Naive thymus-derived CD4-positive, alpha-beta T cell (primary cell): Measurements from ENCODE around the gene TIE1. TPM values are rescaled to one million over a fixed set of nuclear protein-coding genes. Genes with fewer than 3 reads are reported as not detected.

ENCODE experiments used
- ATAC-seq: fragments of 150-1000 bp; cut with Tn5 transposase; 2 replicates; pipeline ENCODE4 v1.10.0; 2021; ENCODE audit warnings: mild to moderate bottlenecking, moderate library complexity
- CTCF ChIA-PET: fragments of 350-600 bp; sonication (Branson Sonifier 250); formaldehyde crosslinking; loops from one replicate; lab custom pipeline; 2021; ENCODE audit warnings: antibody characterized with exemption; lab: Charles Lee
- POLR2A ChIA-PET: fragments of 350-600 bp; sonication (Branson Sonifier 250); formaldehyde crosslinking; loops from one replicate; lab custom pipeline; 2021; ENCODE audit warnings: antibody characterized with exemption, inconsistent platforms; lab: Charles Lee
- DNase-seq, 9 donors: peaks; one replicate each; pipeline versions ENCODE4 v3.0.0 to v3.0.0-alpha.2; 2020 to 2022; ENCODE audit warnings: mixed read lengths in 1 of 9
- H3K27ac ChIP-seq: one replicate; pipeline ENCODE4 v1.7.0; 2013; ENCODE audit warnings: mild to moderate bottlenecking, low read depth, low read length, moderate library complexity
- H3K27me3 ChIP-seq, 2 donors: one replicate each; pipeline ENCODE4 v1.7.0; 2013; ENCODE audit warnings: low read length in 2 of 2, mild to moderate bottlenecking in 2 of 2, moderate library complexity in 2 of 2; ENCODE audit not compliant: control insufficient read depth in 2 of 2, insufficient read depth in 2 of 2
- H3K36me3 ChIP-seq, 3 experiments: 1 replicate in 2 of 3; 2 replicates in 1 of 3; pipeline ENCODE4 v1.7.0; 2013; ENCODE audit warnings: low read length in 3 of 3, mild to moderate bottlenecking in 3 of 3, moderate library complexity in 1 of 3; ENCODE audit not compliant: insufficient read depth in 3 of 3, control insufficient read depth in 2 of 3
- H3K4me1 ChIP-seq, 2 donors: one replicate each; pipeline ENCODE4 v1.7.0; 2013; ENCODE audit warnings: low read length in 2 of 2, mild to moderate bottlenecking in 2 of 2, moderate library complexity in 1 of 2; ENCODE audit not compliant: control insufficient read depth in 2 of 2, insufficient read depth in 2 of 2
- H3K4me3 ChIP-seq: 2 replicates; pipeline ENCODE4 v1.7.0; 2013; ENCODE audit warnings: mild to moderate bottlenecking, low read length
- H3K9me3 ChIP-seq, 3 experiments: 1 replicate in 2 of 3; 2 replicates in 1 of 3; pipeline ENCODE4 v1.7.0; 2013; ENCODE audit warnings: low read length in 3 of 3; ENCODE audit not compliant: control insufficient read depth in 2 of 3
- H3K27ac Mint-ChIP-seq, 9 donors: one replicate each; pipeline ENCODE4 v1.8.0; 2020 to 2022; ENCODE audit warnings: mixed read lengths in 9 of 9, mild to moderate bottlenecking in 8 of 9, moderate library complexity in 5 of 9, inconsistent platforms in 2 of 9
- H3K27me3 Mint-ChIP-seq, 5 donors: one replicate each; pipeline ENCODE4 v1.8.0; 2021 to 2022; ENCODE audit warnings: mixed read lengths in 5 of 5, mild to moderate bottlenecking in 1 of 5
- H3K36me3 Mint-ChIP-seq, 5 donors: one replicate each; pipeline ENCODE4 v1.8.0; 2020 to 2022; ENCODE audit warnings: mixed read lengths in 5 of 5, mild to moderate bottlenecking in 3 of 5, inconsistent platforms in 1 of 5
- H3K4me1 Mint-ChIP-seq, 7 donors: one replicate each; pipeline ENCODE4 v1.8.0; 2020 to 2022; ENCODE audit warnings: mixed read lengths in 7 of 7, mild to moderate bottlenecking in 3 of 7, inconsistent platforms in 1 of 7
- H3K4me3 Mint-ChIP-seq, 10 donors: one replicate each; pipeline ENCODE4 v1.8.0; 2020 to 2022; ENCODE audit warnings: mild to moderate bottlenecking in 10 of 10, mixed read lengths in 10 of 10, moderate library complexity in 6 of 10, inconsistent platforms in 2 of 10
- H3K9me3 Mint-ChIP-seq, 11 donors: one replicate each; pipeline ENCODE4 v1.8.0; 2020 to 2022; ENCODE audit warnings: mixed read lengths in 11 of 11, mild to moderate bottlenecking in 4 of 11, inconsistent platforms in 1 of 11, moderate library complexity in 1 of 11
- intact Hi-C, 2 donors: fragments of 100-400 bp; cut with micrococcal nuclease; formaldehyde crosslinking; loops; one replicate each; pipeline ENCODE4 v1.15.1; 2023
- polyA plus RNA-seq, 2 donors: library from polyadenylated mRNA; unstranded; fragments of 300-500 nt; fragmentation: Illumina TruSeq; gene quantifications; one replicate each; pipeline ENCODE4 v1.2.3, GENCODE V29; 2021
- total RNA-seq, 6 experiments: library from RNA in 5 of 6; stranded (reverse) in 5 of 6; gene quantifications; 1 replicate in 5 of 6; 2 replicates in 1 of 6; pipeline ENCODE4 v1.2.3 and lab custom pipeline; 2021 to 2026

TIE1 gene
- total and polyA plus RNA-seq, 7 experiments from 2014 or later, result 0.19 to 1.9 TPM; not detected in 5

DNA sequence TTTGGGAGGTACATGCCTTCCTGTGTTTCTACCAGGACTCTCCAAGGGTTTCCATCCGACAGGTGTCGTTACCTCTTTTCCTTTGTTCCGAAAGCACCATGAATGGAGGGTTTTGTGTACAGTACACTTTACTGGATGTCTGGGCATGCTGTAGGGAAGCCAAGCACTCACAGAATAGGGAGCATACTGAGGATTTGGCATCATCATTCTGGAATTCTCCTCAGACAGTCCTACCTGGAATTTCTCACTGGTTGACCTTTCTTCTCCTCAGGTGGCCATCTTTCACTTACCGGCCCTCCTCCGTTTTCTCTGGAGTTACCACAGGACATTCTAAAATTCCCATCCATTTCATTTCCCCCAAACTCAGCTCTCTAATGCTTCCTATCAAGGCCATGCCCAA, 30.9 kb downstream of the TIE1 start:
- intact Hi-C loops, result no loop called here
- DNase-seq (no peak), ATAC-seq (no peak)
- Mint-ChIP-seq H3K9me3 (peaks cover 0 to 16% (median 5%) of the 10 kb centered on the region in 11 donors), H3K4me1 (peaks cover 0 to 30% (median 4%) of the 10 kb centered on the region in 7 donors), H3K36me3 (peaks cover 0 to 10% (median 4%) of the 10 kb centered on the region in 5 donors), H3K27me3 (no peaks in the 10 kb centered on the region), H3K4me3 (no peak overlapping the region), H3K27ac (no peak overlapping the region)
- Histone ChIP-seq H3K27me3 (no peaks in the 10 kb centered on the region), H3K4me1 (peaks cover 0 to 4% of the 10 kb centered on the region in 2 donors), H3K4me3 (no peak overlapping the region), H3K36me3 (no peaks in the 10 kb centered on the region), H3K9me3 (peaks cover 0 to 6% (median 0%) of the 10 kb centered on the region in 3 experiments), H3K27ac (no peak overlapping the region)
- POLR2A ChIA-PET, result no interaction called here
- CTCF ChIA-PET, result no interaction called here

DNA sequence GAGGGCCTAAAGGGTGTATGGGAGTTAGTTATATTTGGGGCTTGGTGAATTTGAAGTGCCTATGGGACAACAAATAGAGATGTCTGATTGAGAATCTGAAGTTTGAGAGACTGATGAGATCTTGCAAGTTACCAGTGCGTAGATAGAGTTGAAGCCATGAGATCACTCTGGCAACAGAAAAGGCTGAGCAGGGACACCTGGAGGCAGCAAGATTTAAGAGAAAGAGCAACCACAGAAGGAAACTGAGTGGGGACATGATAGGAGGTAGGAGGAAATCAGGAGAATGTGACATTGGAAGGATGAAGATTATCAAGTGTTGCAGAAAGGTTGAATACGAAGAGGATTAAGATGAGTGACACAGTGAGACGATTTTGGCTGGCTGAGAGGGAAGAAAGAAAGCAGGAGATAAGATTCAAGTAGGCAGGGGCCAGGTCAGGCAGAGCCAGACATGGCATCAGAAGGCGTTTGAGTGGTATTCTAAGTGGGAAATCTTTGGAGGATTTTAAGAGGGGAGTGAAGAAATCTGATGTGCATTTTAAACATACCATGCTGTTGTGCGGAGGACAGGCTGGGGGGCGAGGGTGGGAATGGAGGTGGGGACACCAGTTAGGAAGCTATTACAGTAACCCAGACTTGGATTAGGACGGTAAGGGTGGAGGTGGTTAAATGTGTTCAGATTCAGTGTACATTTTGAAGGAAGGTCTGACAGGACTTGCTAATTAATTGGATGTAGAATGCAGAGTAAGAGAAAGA, 33.8 kb downstream of the TIE1 start:
- ChIA-PET POLR2A (no interaction called here), CTCF (no interaction called here)
- Mint-ChIP-seq H3K4me3 (no peak overlapping the region), H3K36me3 (no peaks in the 10 kb centered on the region), H3K27me3 (no peaks in the 10 kb centered on the region), H3K27ac (peak overlapping the region in 2 of 9 donors; percentile 37 to 43), H3K9me3 (peaks cover 0 to 1% (median 0%) of the 10 kb centered on the region in 11 donors), H3K4me1 (peaks cover 0 to 12% (median 5%) of the 10 kb centered on the region in 7 donors)
- Histone ChIP-seq H3K36me3 (no peaks in the 10 kb centered on the region), H3K27me3 (no peaks in the 10 kb centered on the region), H3K9me3 (no peaks in the 10 kb centered on the region), H3K4me1 (no peaks in the 10 kb centered on the region), H3K27ac (no peak overlapping the region), H3K4me3 (no peak overlapping the region)
- DNase-seq (no peak), ATAC-seq (no peak)
- intact Hi-C loops, result no loop called here

DNA sequence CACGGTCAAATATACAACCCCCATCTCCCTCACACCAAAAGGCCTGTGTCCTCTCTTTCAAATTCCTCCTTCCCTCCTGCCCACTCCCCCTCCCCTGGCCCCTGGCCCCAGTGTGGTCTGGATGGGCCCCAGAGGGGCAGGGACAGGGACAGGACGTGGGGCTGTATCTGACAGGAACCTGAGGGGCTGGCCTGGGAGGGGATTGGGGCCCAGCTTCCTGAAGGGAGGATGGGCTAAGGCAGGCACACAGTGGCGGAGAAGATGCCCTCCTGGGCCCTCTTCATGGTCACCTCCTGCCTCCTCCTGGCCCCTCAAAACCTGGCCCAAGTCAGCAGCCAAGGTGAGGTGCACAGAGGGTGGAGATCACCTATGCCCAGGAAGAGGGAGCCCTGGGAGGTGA, 36.8 kb downstream of the TIE1 start, which contains the start of gene MPL:
MPL (plus strand) TSS at position 231 of the 400 bp plus-strand sequence; CDS start at position 262, 31 bp downstream.
- POLR2A ChIA-PET, result interaction anchor here (0.5 kb wide), 1 partner anchor 13 kb away, joined by 3 read pairs; no protein-coding TSS in a partner anchor

DNA sequence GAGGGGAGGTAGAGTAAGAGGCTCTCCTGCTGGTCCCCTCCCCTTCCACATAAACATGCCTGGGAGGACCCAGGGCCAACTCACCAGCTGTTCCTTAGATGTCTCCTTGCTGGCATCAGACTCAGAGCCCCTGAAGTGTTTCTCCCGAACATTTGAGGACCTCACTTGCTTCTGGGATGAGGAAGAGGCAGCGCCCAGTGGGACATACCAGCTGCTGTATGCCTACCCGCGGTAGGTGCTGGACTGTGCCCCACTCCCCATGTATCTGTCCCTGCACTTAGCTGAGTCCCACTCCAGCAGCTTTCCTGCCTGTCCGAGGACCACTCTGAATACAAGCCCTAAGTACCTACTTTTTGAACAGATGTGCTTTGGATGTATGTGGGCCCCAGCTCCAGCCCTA, 37.2 kb downstream of the TIE1 start:
- H3K4me1 Mint-ChIP-seq, result peaks cover 0 to 1% (median 0%) of the 10 kb centered on the region in 7 donors
- Histone ChIP-seq H3K27ac (no peak overlapping the region), H3K4me3 (no peak overlapping the region), H3K9me3 (no peaks in the 10 kb centered on the region), H3K27me3 (no peaks in the 10 kb centered on the region), H3K4me1 (no peaks in the 10 kb centered on the region), H3K36me3 (no peaks in the 10 kb centered on the region)
- POLR2A ChIA-PET, result interaction anchor here (0.5 kb wide), 1 partner anchor 13 kb away, joined by 3 read pairs; no protein-coding TSS in a partner anchor
- H3K27ac Mint-ChIP-seq, result no peak overlapping the region
- peaks cover 0 to 5% (median 0%) of the 10 kb centered on the region in 5 donors for H3K27me3 Mint-ChIP-seq
- ATAC-seq (no peak), DNase-seq (no peak)
- intact Hi-C loops, result no loop called here
- H3K9me3 Mint-ChIP-seq, result peaks cover 0 to 1% (median 0%) of the 10 kb centered on the region in 11 donors
- no peaks in the 10 kb centered on the region for H3K36me3 Mint-ChIP-seq
- H3K4me3 Mint-ChIP-seq, result no peak overlapping the region
- CTCF ChIA-PET, result no interaction called here

More for the DNA sequence above, 36.8 kb downstream of the TIE1 start, which contains the start of gene MPL:
- H3K36me3 ChIP-seq, result no peaks in the 10 kb centered on the region
- H3K4me1 Mint-ChIP-seq, result peaks cover 0 to 1% (median 0%) of the 10 kb centered on the region in 7 donors
- H3K9me3 Mint-ChIP-seq, result peaks cover 0 to 1% (median 0%) of the 10 kb centered on the region in 11 donors
- no peaks in the 10 kb centered on the region for H3K27me3 ChIP-seq
- CTCF ChIA-PET, result no interaction called here
- H3K27me3 Mint-ChIP-seq, result peaks cover 0 to 5% (median 0%) of the 10 kb centered on the region in 5 donors
- intact Hi-C loops, result no loop called here
- H3K27ac ChIP-seq, result no peak within 1 kb of the TSS
- ATAC-seq (no peak), DNase-seq (no peak)
- no peak within 1 kb of the TSS for H3K4me3 Mint-ChIP-seq
- no peaks in the 10 kb centered on the region for H3K9me3 ChIP-seq
- no peak within 1 kb of the TSS for H3K4me3 ChIP-seq
- no peaks in the 10 kb centered on the region for H3K4me1 ChIP-seq
- H3K27ac Mint-ChIP-seq, result no peak within 1 kb of the TSS
- no peaks in the 10 kb centered on the region for H3K36me3 Mint-ChIP-seq

DNA sequence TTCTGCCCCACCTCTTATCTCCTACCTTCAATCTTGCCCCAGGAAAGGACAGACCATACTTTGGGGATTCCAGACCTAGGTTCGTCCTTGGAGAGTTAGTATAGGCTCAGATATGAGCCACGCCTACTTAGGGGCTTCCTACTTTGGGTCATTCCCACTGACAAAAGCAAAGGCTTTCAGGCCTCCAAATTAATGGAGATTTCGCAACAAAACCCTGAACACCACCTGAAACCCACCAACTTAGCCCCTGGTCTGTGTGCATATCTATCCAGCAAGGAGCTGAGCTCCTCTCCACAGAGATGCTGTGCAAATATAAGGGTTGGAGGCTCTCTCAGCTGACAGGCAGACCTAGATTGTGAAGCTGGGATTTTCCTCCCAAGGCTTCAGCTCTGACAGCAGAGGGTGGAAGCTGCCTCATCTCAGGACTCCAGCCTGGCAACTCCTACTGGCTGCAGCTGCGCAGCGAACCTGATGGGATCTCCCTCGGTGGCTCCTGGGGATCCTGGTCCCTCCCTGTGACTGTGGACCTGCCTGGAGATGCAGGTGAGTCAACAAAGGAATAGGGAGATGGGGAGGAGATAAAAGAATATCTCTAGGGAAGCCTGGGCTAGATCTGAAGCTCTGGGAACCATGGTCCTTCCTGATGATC, 38.9 kb downstream of the TIE1 start:
- ChIA-PET CTCF (no interaction called here), POLR2A (no interaction called here)
- Histone ChIP-seq H3K4me3 (no peak overlapping the region), H3K27me3 (no peaks in the 10 kb centered on the region), H3K36me3 (no peaks in the 10 kb centered on the region), H3K27ac (no peak overlapping the region), H3K9me3 (no peaks in the 10 kb centered on the region), H3K4me1 (no peaks in the 10 kb centered on the region)
- intact Hi-C loops, result no loop called here
- Mint-ChIP-seq H3K4me1 (peaks cover 0 to 3% (median 0%) of the 10 kb centered on the region in 7 donors), H3K27ac (no peak overlapping the region), H3K4me3 (no peak overlapping the region), H3K36me3 (no peaks in the 10 kb centered on the region), H3K9me3 (peaks cover 0 to 1% (median 0%) of the 10 kb centered on the region in 11 donors), H3K27me3 (peaks cover 0 to 5% (median 0%) of the 10 kb centered on the region in 5 donors)
- DNase-seq (no peak), ATAC-seq (no peak)

DNA sequence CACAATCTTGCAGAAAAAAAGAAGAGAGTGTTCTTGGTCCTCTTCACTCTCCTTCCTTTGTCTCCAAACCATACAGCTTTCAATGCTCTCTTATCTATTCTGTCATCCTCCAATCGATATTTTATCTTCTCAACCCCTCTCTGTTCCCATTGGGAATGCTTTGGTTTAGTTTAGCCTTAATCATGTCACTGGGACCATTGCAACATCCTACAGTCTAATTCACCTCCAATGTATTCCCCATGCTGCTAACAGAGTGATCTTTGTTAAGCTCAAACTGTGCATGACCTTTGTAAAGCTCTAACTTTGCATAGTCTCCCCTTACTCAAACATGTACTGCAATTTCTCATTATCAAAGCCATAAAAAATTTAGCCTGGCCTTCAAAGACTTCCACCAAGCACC, 39.8 kb downstream of the TIE1 start:
- Histone ChIP-seq H3K27me3 (no peaks in the 10 kb centered on the region), H3K4me3 (no peak overlapping the region), H3K9me3 (no peaks in the 10 kb centered on the region), H3K36me3 (no peaks in the 10 kb centered on the region), H3K4me1 (no peaks in the 10 kb centered on the region), H3K27ac (no peak overlapping the region)
- no peak overlapping the region for H3K27ac Mint-ChIP-seq
- no peak for ATAC-seq
- DNase-seq, result no peak
- intact Hi-C loops, result no loop called here
- H3K27me3 Mint-ChIP-seq, result peaks cover 0 to 5% (median 0%) of the 10 kb centered on the region in 5 donors
- POLR2A ChIA-PET, result no interaction called here
- H3K4me3 Mint-ChIP-seq, result no peak overlapping the region
- H3K36me3 Mint-ChIP-seq, result no peaks in the 10 kb centered on the region
- CTCF ChIA-PET, result no interaction called here
- H3K4me1 Mint-ChIP-seq, result peaks cover 0 to 3% (median 0%) of the 10 kb centered on the region in 7 donors
- H3K9me3 Mint-ChIP-seq, result no peaks in the 10 kb centered on the region
